Epithelial cell of esophagus (primary cell): ENCODE measurements around the gene TMEM235.
A peak's percentile ranks its signal among the peaks of the same experiment; 100 is the strongest.

Source experiments
- DNase-seq: peaks from one replicate; pipeline ENCODE4 v3.0.0; 2010; ENCODE audit warnings: low read depth
- H3K4me3 ChIP-seq: 2 replicates; pipeline ENCODE4 v1.5.1; 2011; ENCODE audit warnings: mild to moderate bottlenecking, low read length, control low read depth
- TF ChIP-seq, protein P1 (sequence below): IDR thresholded peaks from 2 replicates; pipeline ENCODE4 v1.5.1; 2011; ENCODE audit warnings: low read depth, mild to moderate bottlenecking, low read length, control low read depth, inconsistent platforms; ENCODE audit not compliant: insufficient read depth; ENCODE audit errors: missing control alignments

TMEM235 gene

DNA sequence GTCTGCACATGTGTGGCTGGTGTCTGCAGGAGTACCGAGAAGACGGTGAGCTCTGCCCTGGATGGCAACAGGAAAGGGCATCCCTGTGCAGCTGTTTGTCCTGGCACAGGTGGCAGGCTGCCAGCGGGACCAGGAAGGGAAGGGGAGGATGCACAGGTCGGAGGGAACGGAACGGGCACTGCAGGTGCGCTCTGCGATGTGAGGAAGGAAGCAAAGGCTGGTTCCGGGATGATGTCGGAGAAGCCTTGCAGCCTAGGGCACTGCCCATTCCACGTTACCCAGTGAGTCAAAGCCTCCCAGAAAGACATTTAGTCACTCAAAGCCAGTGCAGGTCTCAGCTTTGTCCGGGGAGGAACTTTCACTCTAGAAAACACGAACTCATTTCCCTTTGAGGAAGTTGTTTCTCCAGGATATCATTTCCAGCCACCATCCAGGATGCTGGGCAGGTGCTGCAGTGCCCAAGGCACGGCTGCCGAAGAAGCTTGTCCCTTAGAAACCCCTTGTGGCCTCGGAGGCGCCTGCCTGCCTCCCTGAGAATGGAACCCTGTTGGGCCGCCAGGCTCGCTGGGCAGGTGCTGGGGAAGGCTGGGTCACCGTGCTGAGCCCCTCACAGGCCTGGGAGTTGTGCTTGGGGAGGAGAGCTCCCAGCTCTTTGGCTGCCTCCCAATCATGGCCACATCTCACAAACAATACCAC, 4.5 kb upstream of the TMEM235 start:
- DNase-seq, result peak; percentile 72
- TF ChIP-seq, protein P1, sequence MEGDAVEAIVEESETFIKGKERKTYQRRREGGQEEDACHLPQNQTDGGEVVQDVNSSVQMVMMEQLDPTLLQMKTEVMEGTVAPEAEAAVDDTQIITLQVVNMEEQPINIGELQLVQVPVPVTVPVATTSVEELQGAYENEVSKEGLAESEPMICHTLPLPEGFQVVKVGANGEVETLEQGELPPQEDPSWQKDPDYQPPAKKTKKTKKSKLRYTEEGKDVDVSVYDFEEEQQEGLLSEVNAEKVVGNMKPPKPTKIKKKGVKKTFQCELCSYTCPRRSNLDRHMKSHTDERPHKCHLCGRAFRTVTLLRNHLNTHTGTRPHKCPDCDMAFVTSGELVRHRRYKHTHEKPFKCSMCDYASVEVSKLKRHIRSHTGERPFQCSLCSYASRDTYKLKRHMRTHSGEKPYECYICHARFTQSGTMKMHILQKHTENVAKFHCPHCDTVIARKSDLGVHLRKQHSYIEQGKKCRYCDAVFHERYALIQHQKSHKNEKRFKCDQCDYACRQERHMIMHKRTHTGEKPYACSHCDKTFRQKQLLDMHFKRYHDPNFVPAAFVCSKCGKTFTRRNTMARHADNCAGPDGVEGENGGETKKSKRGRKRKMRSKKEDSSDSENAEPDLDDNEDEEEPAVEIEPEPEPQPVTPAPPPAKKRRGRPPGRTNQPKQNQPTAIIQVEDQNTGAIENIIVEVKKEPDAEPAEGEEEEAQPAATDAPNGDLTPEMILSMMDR, result no peak

DNA sequence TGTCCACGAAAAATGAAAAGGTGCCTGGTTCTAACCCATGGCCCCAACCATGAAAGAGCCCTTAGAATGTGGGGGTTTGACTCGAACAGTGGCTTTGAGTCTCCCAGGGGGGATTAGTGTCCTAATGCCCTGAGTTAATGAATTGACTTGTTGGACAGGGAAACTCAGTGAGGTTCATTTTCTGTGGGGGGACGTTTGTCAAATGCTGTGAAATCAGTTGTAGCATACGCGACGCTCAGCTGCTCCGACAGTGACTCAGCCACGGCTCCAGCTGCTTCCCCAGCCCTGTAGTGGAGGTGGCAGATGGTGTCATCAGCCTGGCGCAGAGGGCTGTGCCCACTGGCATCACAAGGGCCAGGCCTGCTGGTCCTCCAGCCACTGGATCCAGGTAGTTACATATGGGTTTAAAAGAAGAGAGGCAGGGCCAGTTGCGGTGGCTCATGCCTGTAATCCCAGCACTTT, 3.9 kb upstream of the TMEM235 start:
- TF ChIP-seq, protein P1, result no peak
- DNase-seq, result no peak
- no peak overlapping the region for H3K4me3 ChIP-seq

More for the DNA sequence above, 4.5 kb upstream of the TMEM235 start:
- no peak overlapping the region for H3K4me3 ChIP-seq

DNA sequence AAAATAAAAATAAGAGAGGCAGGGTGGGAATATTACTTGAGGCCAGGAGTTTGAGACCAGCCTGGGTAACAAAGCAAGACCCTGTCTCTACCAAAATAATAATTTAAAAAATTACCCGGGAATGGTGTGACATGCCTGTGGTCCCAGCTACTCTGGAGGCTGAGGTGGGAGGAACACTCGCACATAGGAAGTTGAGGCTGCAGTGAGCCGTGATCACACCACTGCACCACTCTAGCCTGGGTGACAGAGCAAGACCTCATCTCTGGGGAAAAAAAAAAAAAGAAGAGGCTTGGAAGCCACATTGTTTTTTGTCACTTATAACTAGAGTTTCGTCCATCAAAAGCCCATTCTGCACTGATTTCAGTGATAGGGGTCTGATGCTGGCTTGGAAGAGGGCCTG, 3.3 kb upstream of the TMEM235 start:
- TF ChIP-seq, protein P1, result no peak
- no peak overlapping the region for H3K4me3 ChIP-seq
- DNase-seq, result no peak

DNA sequence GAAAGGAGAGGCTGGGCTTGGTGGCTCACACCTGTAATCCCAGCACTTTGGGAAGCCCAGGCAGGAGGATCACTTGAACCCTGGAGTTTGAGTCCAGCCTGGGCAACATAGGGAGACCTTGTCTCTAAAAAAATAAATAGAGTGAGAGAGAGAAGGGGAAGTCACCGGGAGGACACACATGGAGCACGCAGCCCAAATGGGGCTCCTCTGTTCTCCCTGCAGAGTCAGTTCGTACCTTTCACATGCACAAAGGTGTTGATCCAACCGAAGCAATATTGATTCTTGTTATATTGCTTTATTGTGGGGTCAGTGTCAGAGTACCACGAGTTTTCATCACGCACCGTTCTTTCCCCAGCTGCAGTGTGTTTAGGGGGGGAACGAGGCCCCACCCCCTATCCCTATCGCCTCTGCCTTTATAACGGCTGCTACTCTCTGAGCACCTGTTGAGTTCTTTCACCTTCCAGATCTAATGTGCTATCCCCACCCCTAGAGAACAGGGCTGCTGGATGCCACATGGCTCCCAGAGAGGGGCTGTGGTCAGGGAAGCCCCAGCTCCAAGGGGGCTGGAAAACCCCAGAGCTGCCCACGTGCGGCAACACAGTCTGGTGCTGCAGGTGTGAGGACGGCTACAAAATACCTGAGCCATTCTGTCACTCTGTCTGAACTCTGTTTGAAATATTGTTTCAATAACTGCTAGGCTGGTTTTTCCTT, 1.0 kb upstream of the TMEM235 start:
- TF ChIP-seq, protein P1, result no peak
- no peak for DNase-seq
- H3K4me3 ChIP-seq, result no peak overlapping the region

DNA sequence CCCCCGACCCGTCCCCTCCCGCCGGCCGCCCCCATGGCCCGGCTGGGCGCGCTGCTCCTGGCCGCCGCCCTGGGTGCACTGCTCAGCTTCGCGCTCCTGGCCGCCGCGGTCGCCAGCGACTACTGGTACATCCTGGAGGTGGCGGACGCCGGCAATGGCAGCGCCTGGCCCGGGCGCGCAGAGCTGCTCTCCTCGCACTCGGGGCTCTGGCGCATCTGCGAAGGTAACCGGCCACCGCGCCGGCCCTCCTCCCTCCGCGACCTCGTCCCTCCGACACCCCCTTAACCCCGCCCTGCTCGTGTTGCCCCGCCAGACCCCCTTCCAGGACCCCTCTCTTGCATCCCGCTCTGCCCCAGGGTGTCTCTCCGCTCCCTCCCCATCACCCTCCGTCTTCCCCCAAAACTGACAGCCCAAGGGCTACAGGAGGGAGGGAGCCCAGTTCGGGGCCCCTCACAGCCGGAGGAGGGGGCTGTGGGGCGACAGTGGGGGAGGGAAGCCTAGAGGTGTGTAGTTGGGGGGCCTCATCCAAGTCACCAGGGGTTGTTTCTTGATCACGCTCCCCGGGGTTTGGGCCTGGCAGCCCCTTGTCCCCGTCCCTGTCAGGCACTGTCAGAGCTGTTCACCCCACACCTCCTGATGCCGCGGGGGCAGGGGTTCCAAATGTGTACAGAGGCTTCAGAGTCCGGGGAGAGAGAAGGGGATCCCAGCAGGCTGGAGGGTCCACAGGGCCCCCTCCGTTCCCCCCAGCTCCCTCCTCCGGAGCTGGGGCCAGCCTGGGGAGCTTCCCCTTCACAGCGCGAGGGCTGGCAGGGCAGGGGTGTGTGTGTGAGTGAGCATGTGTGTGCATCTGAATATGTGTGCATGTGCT, 794 bp downstream of the TMEM235 start:
- H3K4me3 ChIP-seq, result no peak overlapping the region
- TF ChIP-seq, protein P1, result no peak
- peak; percentile 24 for DNase-seq

DNA sequence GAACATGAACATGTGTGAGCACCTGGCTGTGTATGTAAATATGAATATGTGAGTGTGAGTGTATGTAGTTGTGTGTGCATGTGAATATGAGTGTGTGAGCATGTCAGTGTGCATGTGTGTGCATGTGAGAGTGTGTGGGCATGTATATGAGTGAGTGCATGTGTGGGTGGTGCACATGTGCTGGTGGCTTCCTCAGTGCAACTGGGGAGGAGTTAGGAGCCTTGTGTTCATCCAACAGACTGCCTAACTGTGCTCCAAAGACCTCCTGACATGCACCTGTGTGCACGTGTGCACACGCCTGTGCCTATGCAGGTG, 1.4 kb downstream of the TMEM235 start:
- no peak overlapping the region for H3K4me3 ChIP-seq
- TF ChIP-seq, protein P1, result no peak
- no peak for DNase-seq
